ENCODE measurements around the gene ARHGEF39. TPM values are rescaled to one million over a fixed set of nuclear protein-coding genes. Genes with fewer than 3 reads are reported as not detected.

Gene ARHGEF39
- total RNA-seq, 1 experiment from 2014 or later, result 12.4 TPM

Other genes starting within 250 kb of the ARHGEF39 start
- gene RUSC2, start 175.1 kb downstream of the ARHGEF39 start, total RNA-seq (2014; rRNA removed; shearing (Covaris generic)), result 18.6 and 19.1 TPM in 2 replicates
- 8.0 and 9.9 TPM in 2 replicates for gene TESK1, start 59.9 kb downstream of the ARHGEF39 start, total RNA-seq (2014; rRNA removed; shearing (Covaris generic))
- 2.4 TPM in 1 of 2 replicates, not detected in the other for gene CD72, start 46.8 kb downstream of the ARHGEF39 start, total RNA-seq (2014; rRNA removed; shearing (Covaris generic))
- not detected in 2 replicates for gene SIT1, start 14.3 kb downstream of the ARHGEF39 start, total RNA-seq (2014; rRNA removed; shearing (Covaris generic))
- gene RMRP, start 7.2 kb downstream of the ARHGEF39 start, total RNA-seq (2014; rRNA removed; shearing (Covaris generic)), result 4,372 and 15,582 TPM in 2 replicates
- 7.6 and 19.3 TPM in 2 replicates for gene CCDC107, start 6.9 kb downstream of the ARHGEF39 start, total RNA-seq (2014; rRNA removed; shearing (Covaris generic))
- gene CA9, start 8.7 kb upstream of the ARHGEF39 start, total RNA-seq (2014; rRNA removed; shearing (Covaris generic)), result 0.86 TPM in 1 of 2 replicates, not detected in the other
- 439 and 442 TPM in 2 replicates for gene TPM2, start 24.7 kb upstream of the ARHGEF39 start, total RNA-seq (2014; rRNA removed; shearing (Covaris generic))
- 146 and 195 TPM in 2 replicates for gene TLN1, start 67.0 kb upstream of the ARHGEF39 start, total RNA-seq (2014; rRNA removed; shearing (Covaris generic))
- 40.3 and 46.0 TPM in 2 replicates for gene CREB3, start 67.5 kb upstream of the ARHGEF39 start, total RNA-seq (2014; rRNA removed; shearing (Covaris generic))
- 37.2 and 48.6 TPM in 2 replicates for gene GBA2, start 84.0 kb upstream of the ARHGEF39 start, total RNA-seq (2014; rRNA removed; shearing (Covaris generic))
- 13.8 and 15.0 TPM in 2 replicates for gene RGP1, start 84.1 kb upstream of the ARHGEF39 start, total RNA-seq (2014; rRNA removed; shearing (Covaris generic))
- gene MSMP, start 89.1 kb upstream of the ARHGEF39 start, total RNA-seq (2014; rRNA removed; shearing (Covaris generic)), result not detected in 2 replicates
- gene NPR2, start 126.4 kb upstream of the ARHGEF39 start, total RNA-seq (2014; rRNA removed; shearing (Covaris generic)), result 0.07 and 0.86 TPM in 2 replicates
- gene SPAG8, start 147.1 kb upstream of the ARHGEF39 start, total RNA-seq (2014; rRNA removed; shearing (Covaris generic)), result 2.1 and 2.4 TPM in 2 replicates
- gene HINT2, start 149.8 kb upstream of the ARHGEF39 start, total RNA-seq (2014; rRNA removed; shearing (Covaris generic)), result 32.3 and 55.8 TPM in 2 replicates
- not detected in 2 replicates for gene FAM221B, start 163.5 kb upstream of the ARHGEF39 start, total RNA-seq (2014; rRNA removed; shearing (Covaris generic))
- 1.2 and 2.5 TPM in 2 replicates for gene TMEM8B, start 164.0 kb upstream of the ARHGEF39 start, total RNA-seq (2014; rRNA removed; shearing (Covaris generic))
- not detected in 2 replicates for gene OR13J1, start 205.2 kb upstream of the ARHGEF39 start, total RNA-seq (2014; rRNA removed; shearing (Covaris generic))
- gene HRCT1, start 241.0 kb upstream of the ARHGEF39 start, total RNA-seq (2014; rRNA removed; shearing (Covaris generic)), result not detected in 2 replicates
- gene SPAAR, start 244.3 kb upstream of the ARHGEF39 start, total RNA-seq (2014; rRNA removed; shearing (Covaris generic)), result 2.6 and 3.5 TPM in 2 replicates

Measured in G401 (cell line).